NCI-H128 (cell line): ENCODE results near the gene GXYLT1.
"Not testable (repeated sequence)": the region's sequence is repeated elsewhere in the genome, so short reads cannot be mapped to it uniquely, and the experiment has no call there.

Experiments
- DNase-seq: peaks from one replicate; lab custom pipeline; 2025; ENCODE audit not compliant: unreplicated experiment; lab: John Stamatoyannopoulos, UW

Gene GXYLT1

DNA sequence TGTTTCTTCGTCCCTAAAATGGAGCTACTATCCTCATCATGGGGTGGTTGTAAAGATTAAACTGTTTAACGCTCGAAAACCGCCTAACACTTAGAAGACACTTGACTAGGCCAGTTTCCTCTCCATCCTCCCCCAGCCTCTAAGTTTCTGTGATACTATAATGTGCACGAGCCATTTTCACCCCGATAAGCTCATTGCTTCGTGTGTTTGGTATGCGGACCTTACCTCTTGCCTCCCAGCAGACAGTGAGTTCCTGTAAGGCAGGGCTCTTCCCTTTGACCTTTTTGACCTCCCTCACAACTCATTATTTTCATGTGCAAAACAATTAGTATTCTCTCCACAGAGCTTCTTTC is 499 bp upstream of the GXYLT1 start:
- no peak for DNase-seq

DNA sequence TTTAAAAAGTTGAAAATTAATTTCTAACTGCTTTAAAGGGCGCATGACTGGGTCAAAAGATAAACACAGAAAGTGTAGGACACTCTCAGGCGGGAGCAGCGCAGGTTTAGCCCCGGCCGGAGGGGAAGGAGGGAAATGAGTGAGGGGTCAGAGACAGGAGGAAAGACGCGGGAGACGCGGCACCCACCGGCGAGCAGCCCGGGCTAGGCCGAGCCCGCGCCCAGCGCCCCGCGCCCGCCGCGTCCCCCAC is 591 bp downstream of the GXYLT1 start:
- no peak for DNase-seq

DNA sequence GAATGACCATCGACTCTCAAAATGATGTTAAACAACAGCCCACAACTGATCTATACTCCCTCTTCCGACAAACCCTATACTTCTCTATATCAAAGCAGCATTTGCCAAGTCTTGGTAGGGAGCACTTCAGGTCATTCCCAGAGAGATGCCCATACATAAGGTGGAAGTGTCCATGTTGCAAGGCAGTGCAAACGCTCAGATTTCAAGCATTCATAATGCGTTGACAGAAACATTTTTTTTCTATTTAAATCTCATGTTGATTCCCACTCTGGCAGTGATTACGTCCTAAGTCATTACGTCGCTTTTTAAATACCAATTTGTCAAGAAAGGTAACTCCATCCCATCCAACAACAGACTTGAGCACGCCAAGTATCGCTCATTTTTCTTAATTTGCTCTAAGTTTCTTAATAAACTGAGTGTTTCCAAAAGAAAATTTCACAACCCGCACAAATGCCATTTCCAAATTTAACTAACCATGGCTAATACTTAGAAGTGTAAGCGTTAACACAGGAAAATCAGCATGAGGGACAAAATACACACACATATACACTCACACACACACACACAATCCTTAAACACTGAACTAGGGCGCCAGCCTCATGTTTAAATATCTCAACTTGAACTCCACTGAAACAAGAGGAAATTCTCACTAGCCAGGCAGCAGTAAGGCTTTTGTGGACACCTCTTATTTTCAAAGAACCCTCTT is 1.1 kb downstream of the GXYLT1 start:
- DNase-seq: no peak

DNA sequence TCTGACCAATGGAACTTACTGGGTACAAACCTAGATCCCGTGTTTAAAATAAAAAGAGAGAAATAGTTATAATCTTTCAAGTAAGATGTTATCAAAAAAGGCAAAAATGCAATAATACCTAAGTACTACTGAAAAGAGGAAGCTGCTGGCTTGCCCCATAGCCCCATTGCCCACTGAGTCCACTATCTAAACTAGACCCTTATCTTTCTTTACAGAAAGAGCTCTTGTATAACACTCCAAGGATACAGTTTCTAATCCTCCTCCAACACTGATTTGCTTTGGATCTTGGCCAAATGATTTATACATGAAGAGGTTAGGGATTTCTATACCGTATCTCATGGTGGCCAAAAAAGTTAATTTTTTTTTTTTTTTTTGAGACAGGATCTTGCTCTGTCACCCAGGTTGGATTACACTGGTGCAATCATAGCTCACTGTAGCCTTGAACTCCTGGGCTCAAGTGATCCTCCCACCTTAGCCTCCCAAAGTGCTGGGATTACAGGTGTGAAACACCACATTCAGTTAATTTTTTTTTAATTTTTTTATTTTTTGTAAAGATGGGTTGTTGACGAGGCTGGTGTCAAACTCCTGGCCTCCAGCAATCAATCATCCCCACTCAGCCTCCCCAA is 2.6 kb downstream of the GXYLT1 start:
- DNase-seq: no peak

DNA sequence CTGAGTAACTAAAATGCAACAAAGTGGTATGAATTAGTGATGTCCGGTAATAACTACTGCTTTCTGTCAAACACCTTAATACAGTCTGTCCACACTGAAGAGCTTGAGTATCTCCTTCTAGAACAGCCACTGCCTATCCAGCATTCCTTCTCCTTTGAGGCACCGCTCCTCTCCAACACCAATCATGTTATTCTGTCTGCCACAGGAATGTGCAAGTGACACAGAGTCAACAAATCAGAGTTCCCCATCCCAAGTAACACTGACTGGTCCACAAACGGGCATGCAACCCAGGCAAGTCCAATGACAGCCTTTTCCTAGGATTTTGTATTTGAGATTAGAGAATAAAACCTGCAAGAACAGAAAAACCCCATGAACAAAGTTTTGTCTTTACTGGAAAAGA is 3.8 kb downstream of the GXYLT1 start:
- DNase-seq: no peak

DNA sequence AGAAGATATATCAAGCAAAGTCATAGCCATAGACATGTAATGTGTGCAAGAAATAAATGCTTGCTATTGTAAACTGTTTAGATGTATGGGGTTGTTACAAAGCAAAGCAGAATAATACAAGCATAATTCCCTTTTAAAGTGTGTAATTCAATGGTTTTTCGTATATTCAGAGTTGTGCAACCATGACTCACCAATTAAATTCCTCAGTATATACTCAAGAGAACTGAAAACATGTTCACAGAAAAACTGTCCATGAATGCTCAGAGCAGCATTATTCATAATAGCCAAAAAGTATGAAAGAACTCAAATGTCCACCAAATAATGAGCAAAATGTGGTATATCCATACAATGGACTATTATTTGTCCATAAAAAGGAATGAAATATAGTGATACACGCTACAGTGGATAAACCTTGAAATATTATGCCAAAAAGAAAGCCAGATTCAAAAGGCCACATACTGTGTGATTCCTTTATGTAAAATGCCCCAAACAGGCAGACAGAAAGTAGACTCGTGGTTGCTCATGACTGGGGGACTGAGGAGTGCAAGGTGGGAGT is 9.3 kb downstream of the GXYLT1 start:
- DNase-seq: no peak

DNA sequence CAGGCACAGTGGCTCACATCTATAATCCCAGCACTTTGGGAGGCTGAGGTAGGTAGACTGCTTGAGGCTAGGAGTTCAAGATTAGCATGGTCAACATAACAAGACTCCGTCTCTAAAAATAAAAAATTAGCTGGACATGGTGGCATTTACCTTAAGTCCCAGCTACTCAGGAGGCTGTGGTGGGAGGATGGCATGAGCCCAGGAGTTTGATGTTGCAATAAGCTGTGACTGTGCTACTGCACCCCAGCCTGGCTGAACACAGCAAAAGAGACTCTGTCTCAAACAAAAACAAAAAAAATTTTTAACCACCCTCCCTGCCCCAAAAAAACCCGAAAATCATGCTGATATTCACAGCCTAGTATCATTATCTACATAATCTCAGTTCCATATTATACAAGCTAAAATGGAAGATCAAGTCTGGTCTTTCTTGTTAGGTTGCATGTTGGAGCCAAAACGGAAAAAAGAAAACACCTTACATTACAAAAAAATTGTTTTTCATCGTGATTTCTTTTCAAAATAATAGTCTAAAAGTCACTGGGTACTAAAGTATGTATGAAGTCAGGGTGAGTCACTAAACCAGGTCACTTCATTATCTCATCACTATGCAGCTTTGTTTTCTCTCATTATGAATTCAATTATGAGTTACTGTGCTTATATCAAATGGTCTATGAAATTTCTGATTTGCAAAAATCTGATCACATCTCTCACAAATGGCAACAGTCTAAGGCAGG is 13.8 kb downstream of the GXYLT1 start:
- DNase-seq: no peak

DNA sequence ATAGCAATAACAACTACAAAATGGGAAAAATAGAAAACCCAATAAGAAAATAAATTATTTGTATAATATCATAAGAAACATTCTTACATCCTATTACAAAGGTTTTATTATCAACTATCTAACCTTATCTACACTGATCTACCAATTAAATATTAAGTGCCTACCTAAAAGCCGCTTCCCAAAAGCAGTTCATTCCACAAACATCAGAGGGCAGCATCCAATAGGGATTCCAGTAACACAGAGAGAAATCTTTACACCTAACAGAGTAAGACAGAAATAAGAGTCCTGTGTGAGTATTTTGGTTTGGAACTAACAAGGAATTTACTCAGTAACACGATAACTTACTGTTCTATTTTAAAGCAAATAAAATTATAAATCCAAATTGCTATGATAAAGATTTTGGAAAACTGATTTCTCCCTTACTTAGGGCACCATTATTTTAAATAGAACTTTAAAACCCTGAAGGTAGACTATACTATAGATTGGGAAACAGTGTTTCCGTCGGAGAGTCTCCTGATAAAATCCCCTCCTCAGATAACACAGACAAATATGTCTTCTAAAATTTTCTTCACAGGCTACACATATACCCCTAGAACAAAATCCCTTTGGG is 15.0 kb downstream of the GXYLT1 start:
- DNase-seq: peak; percentile 38

DNA sequence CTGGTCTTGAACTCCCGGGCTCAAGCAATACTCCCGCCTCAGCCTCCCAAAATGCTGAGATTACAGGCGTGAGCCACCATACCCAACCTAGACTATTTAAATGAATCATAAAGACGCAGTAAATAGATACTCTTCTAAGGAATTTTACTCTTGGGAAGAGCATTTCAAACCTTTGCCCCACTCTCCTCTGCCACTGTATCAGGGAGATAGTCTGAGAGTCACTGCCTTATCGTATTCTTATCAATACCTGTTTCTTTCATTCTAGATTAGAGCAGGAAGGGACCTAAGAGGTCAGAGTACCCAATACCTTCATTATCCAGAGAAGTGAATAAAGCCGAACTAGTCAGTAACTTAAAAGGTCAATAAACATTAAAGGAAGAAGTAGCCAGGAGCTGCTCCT is 15.8 kb downstream of the GXYLT1 start:
- DNase-seq: no peak

DNA sequence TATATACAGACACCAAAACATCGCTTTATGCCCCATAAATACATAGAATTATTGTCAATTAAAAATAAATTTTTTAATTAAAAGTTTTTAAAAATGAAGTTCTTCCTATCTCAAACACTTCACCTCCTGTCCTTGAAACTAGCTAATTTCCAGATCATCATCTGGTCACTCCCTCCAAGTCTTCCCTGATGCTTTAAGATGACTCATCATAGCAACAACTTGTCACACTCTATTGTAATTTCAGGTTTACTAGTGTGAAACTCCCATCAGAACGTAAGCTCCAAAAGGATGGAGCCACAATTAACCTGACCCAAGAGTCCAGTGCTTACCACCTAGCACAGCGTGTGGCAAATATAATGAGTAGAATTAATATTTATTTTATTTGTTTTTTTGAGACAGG is 16.3 kb downstream of the GXYLT1 start:
- DNase-seq: no peak

DNA sequence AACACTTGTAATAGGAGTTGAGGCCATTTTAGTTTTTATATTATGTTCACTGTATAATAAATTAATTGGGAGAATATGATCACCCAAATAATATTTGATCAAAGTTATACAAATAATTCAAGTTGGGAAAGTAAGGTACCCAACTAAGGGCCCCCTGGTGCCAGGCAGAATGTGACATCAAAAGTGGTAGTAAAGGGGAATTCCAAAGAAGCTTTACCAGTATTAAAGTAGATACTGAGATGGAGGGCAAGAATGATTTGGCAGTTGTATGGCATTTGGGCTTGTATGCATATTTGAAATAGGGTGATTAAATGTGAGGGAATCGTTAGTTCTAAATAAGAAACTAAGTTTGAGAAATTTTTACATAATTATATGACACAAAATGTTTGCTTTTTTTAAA is 17.7 kb downstream of the GXYLT1 start:
- DNase-seq: no peak

DNA sequence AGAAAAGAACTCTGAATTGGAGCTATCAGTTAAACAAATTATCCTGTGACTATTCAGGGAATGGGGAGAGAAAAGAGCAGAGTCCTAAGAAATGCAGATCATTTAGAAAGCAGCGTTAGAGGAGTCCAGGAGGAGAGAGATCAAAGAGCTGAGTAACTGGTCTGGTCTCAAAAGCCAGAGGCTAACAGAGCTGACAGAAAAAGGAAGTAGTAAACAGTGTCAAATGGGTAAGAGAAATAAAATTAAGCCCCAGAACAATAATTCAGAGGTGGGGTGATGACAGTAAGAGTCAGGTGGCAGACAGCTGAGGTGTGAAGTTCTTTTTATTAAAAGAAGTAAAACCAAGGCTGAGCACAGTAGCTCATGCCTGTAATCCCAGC is 19.3 kb downstream of the GXYLT1 start:
- DNase-seq: no peak

DNA sequence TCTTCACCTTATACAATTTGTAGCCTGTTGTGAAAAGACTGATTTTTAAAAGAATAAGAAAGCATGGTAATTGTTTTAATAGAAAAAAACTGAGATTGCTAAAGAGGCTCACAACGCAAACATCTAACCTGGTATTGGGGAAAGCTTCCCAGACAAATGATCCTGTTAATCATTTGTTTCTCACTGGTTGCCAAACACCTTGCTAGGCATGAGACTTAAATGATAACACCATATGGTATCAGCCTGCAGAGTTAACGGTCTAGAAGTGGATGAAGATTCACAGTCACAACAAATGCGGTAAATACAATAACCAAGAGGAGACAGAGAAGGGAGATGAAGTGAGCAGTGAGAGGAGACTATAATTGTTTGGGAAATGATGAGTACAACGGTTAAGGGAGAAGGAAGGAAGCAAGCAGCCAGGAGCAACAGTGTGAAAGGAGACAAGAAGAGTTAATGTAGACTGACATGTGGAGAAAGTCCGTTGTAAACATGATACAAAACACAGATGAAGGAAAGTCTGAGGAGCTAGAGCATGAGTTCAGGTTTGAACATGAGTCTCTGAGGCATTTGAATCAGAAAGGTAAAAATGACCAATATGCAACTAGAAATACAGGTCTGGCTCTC is 19.8 kb downstream of the GXYLT1 start:
- DNase-seq: no peak

DNA sequence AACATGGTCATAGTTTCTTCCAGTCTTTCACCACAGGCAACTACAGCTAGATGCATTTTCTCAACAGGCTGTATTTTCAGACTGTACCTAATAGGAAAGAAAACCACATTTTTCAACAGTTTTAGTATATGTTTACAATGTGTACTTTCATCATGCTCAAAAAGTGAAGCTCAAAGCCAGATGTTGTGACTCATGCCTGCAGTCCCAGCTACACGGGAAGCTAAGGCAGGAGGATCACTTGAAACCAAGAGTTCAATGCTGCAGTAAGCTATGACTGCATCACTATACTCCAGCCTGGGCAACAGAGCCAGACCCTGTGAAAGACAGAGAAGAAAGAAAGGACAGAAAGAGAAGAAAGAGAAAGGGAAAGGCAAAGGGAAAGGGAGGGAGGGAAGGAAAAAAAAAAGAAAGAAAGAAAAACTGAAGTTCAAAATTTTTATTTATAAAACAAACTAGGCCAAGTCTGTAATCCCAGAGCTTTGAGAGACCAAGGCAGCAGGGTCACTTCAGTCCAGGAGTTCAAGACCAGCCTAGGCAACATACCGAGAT is 25.5 kb downstream of the GXYLT1 start:
- no peak for DNase-seq

DNA sequence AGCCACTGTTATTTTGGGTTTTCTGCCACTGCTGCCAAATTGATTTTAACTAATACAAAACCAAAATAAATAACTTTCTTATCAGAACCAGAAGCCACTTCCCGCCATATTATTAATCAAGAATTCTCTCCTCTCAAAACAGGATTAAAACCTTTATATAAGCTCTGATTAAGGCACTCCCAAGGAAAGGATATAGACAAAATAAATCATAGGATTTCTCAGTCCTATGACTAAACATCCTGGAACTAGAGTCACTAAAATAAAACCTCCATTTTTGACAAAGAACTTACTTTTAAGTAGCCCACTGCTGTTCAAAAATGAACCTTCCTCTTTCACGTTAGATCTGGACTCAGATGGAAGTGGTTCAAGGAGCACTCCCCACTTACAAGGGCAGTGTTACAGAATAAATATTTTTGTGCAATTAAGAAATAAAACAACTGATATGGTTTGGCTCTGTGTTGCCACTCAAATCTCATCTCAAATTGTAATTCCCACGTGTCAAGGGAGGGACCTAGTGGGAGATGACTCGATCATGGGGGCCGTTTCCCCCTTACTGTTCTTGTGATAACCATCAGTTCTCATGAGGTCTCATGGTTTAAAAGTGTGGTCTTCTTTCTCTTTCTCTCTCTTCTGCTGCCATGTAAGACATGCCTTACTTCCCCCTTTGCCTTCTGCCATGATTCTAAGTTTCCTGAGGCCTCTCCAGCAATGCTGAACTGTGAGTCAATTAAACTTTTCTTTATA is 26.4 kb downstream of the GXYLT1 start:
- no peak for DNase-seq

DNA sequence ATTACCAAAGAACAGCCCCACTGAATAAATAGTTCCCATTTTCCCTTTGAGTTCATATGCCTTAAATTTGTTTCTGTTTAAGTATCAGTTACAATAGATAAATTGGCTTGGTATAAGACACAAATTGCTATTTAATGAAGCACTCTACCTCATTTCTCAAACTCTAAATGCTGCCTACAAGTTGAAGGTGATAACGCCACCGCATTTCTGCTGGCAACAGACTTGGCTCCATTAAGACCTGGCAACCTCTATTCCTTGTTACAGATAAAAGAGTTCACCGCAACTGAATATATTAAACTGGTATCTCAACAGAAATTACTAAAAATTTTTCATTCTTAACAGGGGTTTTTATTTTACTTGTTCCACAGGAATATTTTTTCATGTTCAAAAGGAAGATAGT is 35.6 kb downstream of the GXYLT1 start:
- DNase-seq: no peak

DNA sequence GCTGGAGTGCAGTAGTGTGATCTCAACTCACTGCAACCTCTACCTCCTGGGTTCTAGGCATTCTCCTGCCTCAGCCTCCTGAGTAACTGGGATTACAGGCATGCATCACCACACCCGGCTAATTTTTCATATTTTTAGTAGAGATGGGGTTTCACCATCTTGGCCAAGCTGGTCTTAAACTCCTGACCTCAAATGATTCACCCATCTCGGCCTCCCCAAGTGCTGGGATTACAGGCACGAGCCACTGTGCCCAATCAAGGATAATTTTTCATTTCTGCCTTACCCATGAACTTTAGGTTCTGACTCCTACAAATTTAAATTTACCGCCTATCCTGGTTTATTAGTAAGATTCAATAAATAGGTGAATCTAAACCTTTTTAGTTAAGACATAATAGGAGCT is 37.9 kb downstream of the GXYLT1 start:
- not testable (repeated sequence) for DNase-seq

DNA sequence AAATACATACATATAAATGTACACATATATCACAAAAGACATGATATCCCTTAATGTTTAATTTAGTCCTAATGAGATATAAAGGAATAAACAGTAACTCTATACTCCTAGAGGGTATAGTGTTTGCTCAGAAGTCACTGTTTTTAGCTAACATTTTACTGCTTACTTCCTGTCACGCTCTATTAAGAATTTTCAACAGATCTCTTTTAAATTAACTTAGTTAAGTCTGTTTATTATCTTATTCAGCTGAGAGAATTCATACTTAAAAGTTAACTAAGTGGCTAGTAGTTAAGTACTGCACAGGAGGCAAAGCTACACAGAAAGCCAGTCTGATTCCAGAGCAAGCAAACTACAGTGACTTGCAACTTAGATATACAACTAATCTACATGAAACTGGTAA is 39.9 kb downstream of the GXYLT1 start:
- DNase-seq: no peak

DNA sequence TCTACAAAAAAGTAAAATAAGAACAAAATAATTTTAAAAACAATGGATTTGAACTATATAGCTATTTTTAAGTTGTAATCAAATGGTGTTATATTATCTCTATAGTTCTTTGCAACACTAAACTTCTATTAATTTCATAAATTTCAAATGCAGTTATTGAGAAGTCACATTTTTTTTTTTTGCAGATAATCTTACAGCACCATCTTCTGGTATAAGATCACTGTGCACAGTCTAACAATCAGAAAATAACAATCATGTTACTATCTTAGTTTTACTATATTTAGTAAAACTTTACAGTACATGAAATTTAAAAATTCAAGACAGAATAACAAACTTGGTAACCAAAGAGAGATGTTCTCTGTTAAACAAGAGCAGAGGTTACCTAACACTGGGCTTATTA is 40.6 kb downstream of the GXYLT1 start:
- no peak for DNase-seq

DNA sequence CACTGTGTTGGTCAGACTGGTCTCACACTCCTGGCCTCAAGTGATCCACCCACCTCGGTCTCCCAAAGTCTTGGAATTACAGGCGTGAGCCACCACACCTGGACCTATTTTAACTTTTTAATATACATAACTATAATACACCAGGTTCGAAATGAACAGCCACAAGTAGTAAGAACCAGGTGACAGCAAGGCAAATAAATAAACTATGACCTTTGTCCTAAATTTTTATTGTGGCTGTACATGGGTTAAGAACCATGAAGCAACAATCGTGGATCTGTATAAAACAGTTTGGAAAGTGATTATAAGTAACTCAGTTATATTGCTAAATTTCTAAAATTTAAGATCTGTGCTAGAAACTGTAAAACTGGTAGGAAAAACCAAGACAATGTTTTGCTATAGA is 41.5 kb downstream of the GXYLT1 start:
- DNase-seq: no peak

DNA sequence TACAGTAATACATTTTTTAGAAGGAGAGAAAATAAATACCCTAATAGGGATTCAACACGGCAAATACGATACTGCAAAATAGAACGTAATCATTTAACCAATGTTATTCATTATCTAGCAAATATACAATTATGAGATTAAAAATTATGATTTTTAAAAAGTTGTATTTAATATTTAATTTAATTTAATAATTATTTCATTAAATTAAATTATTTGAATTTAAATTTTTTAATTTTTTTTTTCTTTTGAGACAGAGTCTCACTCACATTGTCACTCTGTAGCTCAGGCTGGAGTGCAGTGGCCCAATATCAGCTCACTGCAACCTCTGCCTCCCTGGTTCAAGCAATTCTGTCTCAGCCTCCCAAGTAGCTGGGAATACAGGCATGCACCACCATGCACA is 42.0 kb downstream of the GXYLT1 start:
- DNase-seq: no peak
